PC-9 (cell line): ENCODE results near the gene BPIFB2. TPM values are rescaled to one million over a fixed set of nuclear protein-coding genes. Genes with fewer than 3 reads are reported as not detected.

Source experiments
- BruUV-seq: library from RNA; stranded (reverse); fragments of 400-500 nt; replicated peaks from 2 replicates; lab custom pipeline; 2021; lab: Mats Ljungman, UMichigan
- CTCF ChIA-PET: fragments of 300-600 bp; sonication (Branson Sonifier 250); formaldehyde crosslinking; loops from one replicate; lab custom pipeline; 2022; ENCODE audit warnings: antibody characterized with exemption; lab: Charles Lee
- POLR2A ChIA-PET: fragments of 300-600 bp; sonication (Branson Sonifier 250); formaldehyde crosslinking; loops from one replicate; lab custom pipeline; 2022; ENCODE audit warnings: antibody characterized with exemption; ENCODE audit not compliant: unreplicated experiment; lab: Charles Lee
- DNase-seq, 2 experiments: peaks; one replicate each; pipeline versions ENCODE4 v3.0.0 to v3.0.0-alpha.2; 2015 to 2022; ENCODE audit warnings: mixed read lengths in 1 of 2
- H2AFZ ChIP-seq: fragments of 200-600 bp; sonication (generic); 2 replicates; pipeline ENCODE4 v1.8.1; 2017; ENCODE audit warnings: antibody characterized with exemption
- H3F3A ChIP-seq: fragments of 200-600 bp; sonication (generic); 2 replicates; pipeline ENCODE4 v1.8.1; 2017; ENCODE audit warnings: antibody characterized with exemption, mild to moderate bottlenecking, low read depth; ENCODE audit not compliant: insufficient read depth
- H3K27ac ChIP-seq: fragments of 200-600 bp; sonication (generic); 2 replicates; pipeline ENCODE4 v1.6.1; 2016; ENCODE audit warnings: mixed run types
- H3K27me3 ChIP-seq: fragments of 200-600 bp; sonication (generic); 2 replicates; pipeline ENCODE4 v1.6.1; 2016; ENCODE audit warnings: low read depth, mixed run types; ENCODE audit not compliant: insufficient read depth
- H3K36me3 ChIP-seq: fragments of 200-600 bp; sonication (generic); 2 replicates; pipeline ENCODE4 v1.6.1; 2016; ENCODE audit warnings: low read depth, mixed run types
- H3K4me1 ChIP-seq: fragments of 200-600 bp; sonication (generic); replicated peaks from 2 replicates; pipeline ENCODE4 v1.6.1; 2016; ENCODE audit warnings: mixed run types; ENCODE audit not compliant: insufficient read depth
- H3K4me2 ChIP-seq: fragments of 200-600 bp; sonication (generic); 2 replicates; pipeline ENCODE4 v1.6.1; 2017; ENCODE audit warnings: mixed run types
- H3K4me3 ChIP-seq: fragments of 200-600 bp; sonication (generic); 2 replicates; pipeline ENCODE4 v1.6.1; 2016; ENCODE audit warnings: mixed run types
- H3K79me2 ChIP-seq: fragments of 200-600 bp; sonication (generic); 2 replicates; pipeline ENCODE4 v1.6.1; 2017; ENCODE audit warnings: low read depth, mixed run types
- H3K9me2 ChIP-seq: fragments of 200-600 bp; sonication (generic); 2 replicates; pipeline ENCODE4 v1.8.1; 2017; ENCODE audit warnings: mild to moderate bottlenecking; ENCODE audit not compliant: insufficient read depth
- H3K9me3 ChIP-seq: fragments of 200-600 bp; sonication (generic); 2 replicates; pipeline ENCODE4 v1.8.1; 2016; ENCODE audit warnings: low read depth; ENCODE audit not compliant: insufficient read depth
- H4K20me1 ChIP-seq: fragments of 200-600 bp; sonication (generic); 2 replicates; pipeline ENCODE4 v1.8.1; 2017; ENCODE audit not compliant: insufficient read depth
- EZH2 ChIP-seq: fragments of 200-600 bp; sonication (generic); IDR thresholded peaks from 2 replicates; pipeline ENCODE4 v1.8.0; 2017; ENCODE audit warnings: antibody characterized with exemption, low read depth
- intact Hi-C: fragments of 100-400 bp; cut with micrococcal nuclease; formaldehyde crosslinking; loops from one replicate; pipeline ENCODE4 v1.10.0; 2022; ENCODE audit not compliant: unreplicated experiment
- total RNA-seq: library from RNA; stranded (reverse); gene quantifications from 2 replicates; pipeline ENCODE4 v1.2.3, GENCODE V29; 2021
- TF ChIP-seq, protein P1 (sequence below): fragments of 200-600 bp; sonication (generic); conservative IDR thresholded peaks from 2 replicates; pipeline ENCODE4 v1.6.1; 2017; ENCODE audit warnings: mixed run types, antibody characterized with exemption, mild to moderate bottlenecking, moderate library complexity

BPIFB2 gene
- total RNA-seq, 1 experiment from 2014 or later = not detected

DNA sequence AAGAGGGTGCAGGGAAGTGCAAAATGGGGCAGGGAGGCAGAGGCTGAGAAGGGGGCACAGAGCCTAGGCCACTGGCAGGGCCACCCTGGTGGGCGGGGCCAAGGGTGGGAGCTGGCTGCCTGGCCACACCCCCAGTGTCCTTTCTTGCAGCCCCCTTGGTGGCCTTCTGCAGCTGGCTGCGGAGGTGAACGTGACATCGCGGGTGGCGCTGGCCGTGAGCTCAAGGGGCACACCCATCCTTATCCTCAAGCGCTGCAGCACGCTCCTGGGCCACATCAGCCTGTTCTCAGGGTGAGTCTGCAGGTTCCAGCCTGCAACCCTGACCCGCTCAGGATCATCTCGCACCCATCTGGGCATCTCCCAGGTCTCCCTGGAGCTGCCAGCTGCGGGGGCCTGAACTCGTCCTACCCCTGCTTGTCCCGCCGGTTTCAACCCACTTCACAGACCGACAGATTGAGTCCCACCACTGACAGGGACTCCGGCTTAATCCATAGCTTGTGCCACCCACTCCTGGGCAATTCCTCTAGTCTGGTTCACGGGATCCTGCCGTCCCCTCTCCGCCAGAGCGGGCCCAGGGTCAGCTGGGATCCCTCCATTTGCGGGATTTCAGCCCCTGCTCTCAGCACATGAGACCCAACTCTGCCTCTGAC lies 52.4 kb downstream of the BPIFB2 start:
- peaks cover 94% of the 10 kb centered on the region for H3K27me3 ChIP-seq
- ChIA-PET CTCF (no interaction called here), POLR2A (no interaction called here)
- no peaks in the 10 kb centered on the region for H3K4me1 ChIP-seq
- no peaks in the 10 kb centered on the region for H3K9me2 ChIP-seq
- BruUV-seq = no TSS peak
- H3K27ac ChIP-seq = no peak overlapping the region
- no peak overlapping the region for H2AFZ ChIP-seq
- H3K4me3 ChIP-seq = no peak overlapping the region
- TF ChIP-seq, protein P1, sequence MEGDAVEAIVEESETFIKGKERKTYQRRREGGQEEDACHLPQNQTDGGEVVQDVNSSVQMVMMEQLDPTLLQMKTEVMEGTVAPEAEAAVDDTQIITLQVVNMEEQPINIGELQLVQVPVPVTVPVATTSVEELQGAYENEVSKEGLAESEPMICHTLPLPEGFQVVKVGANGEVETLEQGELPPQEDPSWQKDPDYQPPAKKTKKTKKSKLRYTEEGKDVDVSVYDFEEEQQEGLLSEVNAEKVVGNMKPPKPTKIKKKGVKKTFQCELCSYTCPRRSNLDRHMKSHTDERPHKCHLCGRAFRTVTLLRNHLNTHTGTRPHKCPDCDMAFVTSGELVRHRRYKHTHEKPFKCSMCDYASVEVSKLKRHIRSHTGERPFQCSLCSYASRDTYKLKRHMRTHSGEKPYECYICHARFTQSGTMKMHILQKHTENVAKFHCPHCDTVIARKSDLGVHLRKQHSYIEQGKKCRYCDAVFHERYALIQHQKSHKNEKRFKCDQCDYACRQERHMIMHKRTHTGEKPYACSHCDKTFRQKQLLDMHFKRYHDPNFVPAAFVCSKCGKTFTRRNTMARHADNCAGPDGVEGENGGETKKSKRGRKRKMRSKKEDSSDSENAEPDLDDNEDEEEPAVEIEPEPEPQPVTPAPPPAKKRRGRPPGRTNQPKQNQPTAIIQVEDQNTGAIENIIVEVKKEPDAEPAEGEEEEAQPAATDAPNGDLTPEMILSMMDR = no peak
- no peak for TF ChIP-seq EZH2
- DNase-seq = no peak
- no peaks in the 10 kb centered on the region for H3K9me3 ChIP-seq
- intact Hi-C loops = no loop called here
- no peaks in the 10 kb centered on the region for H3K79me2 ChIP-seq
- H3F3A ChIP-seq = no peaks in the 10 kb centered on the region
- H4K20me1 ChIP-seq = no peaks in the 10 kb centered on the region
- no peaks in the 10 kb centered on the region for H3K36me3 ChIP-seq
- no peak overlapping the region for H3K4me2 ChIP-seq

DNA sequence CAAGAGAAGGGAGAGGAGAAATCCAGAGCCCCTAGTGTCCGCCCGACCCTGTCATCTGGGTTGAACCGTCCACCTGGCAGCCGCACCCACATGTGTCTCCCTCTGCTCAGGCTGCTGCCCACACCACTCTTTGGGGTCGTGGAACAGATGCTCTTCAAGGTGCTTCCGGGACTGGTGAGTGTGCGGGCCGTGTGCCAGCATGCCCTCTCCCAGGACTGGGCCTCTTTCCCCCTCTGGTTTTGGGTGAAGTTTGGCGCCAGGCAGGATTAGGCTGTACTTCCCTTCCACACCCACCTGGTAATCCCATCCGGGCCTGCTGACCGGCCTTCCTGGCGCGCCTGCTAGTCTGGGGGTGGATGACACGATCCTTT lies 54.1 kb downstream of the BPIFB2 start:
- no peak overlapping the region for H3K27ac ChIP-seq
- BruUV-seq = no TSS peak
- DNase-seq = no peak
- no peak overlapping the region for H3K4me3 ChIP-seq
- no peaks in the 10 kb centered on the region for H3F3A ChIP-seq
- no peaks in the 10 kb centered on the region for H3K4me1 ChIP-seq
- H2AFZ ChIP-seq = no peak overlapping the region
- H3K27me3 ChIP-seq = peaks cover 88% of the 10 kb centered on the region
- ChIA-PET POLR2A (no interaction called here), CTCF (no interaction called here)
- no peak overlapping the region for H3K4me2 ChIP-seq
- H3K9me2 ChIP-seq = no peaks in the 10 kb centered on the region
- H4K20me1 ChIP-seq = no peaks in the 10 kb centered on the region
- no peaks in the 10 kb centered on the region for H3K36me3 ChIP-seq
- H3K9me3 ChIP-seq = no peaks in the 10 kb centered on the region
- no peaks in the 10 kb centered on the region for H3K79me2 ChIP-seq
- intact Hi-C loops = no loop called here
- TF ChIP-seq EZH2 = no peak
- TF ChIP-seq, protein P1 = no peak

DNA sequence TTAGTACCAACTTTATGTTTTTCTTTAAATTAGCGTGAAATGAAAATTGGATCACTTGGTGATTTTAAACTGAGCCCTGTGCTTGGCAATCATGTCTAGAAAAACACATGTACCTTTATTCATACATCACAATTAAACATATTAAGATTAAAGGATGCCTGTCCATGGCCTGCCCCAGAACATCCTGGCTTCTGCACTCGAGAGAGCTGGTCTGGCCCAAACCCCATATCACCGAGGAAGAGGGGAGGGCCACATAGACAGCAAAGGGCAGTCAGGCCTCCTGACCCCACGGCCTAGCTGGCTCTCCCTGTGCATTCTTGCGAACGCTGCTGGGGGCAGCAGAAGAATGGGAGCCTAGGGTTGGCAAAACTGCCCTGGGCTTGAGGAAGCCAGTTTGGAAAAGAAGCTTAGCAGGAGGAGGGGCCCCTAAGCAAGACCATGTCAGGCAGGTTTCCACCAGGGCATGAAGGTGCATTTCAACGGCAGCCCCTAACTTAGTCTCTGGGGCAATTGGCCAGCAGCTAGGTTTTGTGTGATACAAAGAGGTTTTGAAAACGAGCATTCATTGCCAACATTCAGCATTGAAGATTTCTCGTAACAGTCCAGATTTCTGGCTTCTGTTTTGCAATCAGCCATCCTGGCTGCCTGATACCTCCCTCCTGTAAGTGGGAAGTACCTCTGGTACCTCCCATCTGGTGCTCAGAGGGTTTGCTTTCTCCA lies 54.8 kb downstream of the BPIFB2 start:
- Histone ChIP-seq H3K4me3 (no peak overlapping the region), H3K27me3 (peaks cover 87% of the 10 kb centered on the region), H4K20me1 (no peaks in the 10 kb centered on the region), H3F3A (no peaks in the 10 kb centered on the region), H3K79me2 (no peaks in the 10 kb centered on the region), H3K9me2 (no peaks in the 10 kb centered on the region), H3K27ac (no peak overlapping the region), H3K36me3 (no peaks in the 10 kb centered on the region), H3K4me1 (no peaks in the 10 kb centered on the region), H3K9me3 (no peaks in the 10 kb centered on the region), H3K4me2 (no peak overlapping the region), H2AFZ (no peak overlapping the region)
- CTCF ChIA-PET = interaction anchor here (0.6 kb wide), 1 partner anchor 562 kb away, joined by 3 read pairs; no protein-coding TSS in a partner anchor
- DNase-seq = no peak
- POLR2A ChIA-PET = no interaction called here
- intact Hi-C loops = no loop called here
- TF ChIP-seq, protein P1 = no peak
- TF ChIP-seq EZH2 = no peak
- BruUV-seq = no TSS peak
